Panc1 (cell line): ENCODE results near the gene AGRP. TPM values are rescaled to one million over a fixed set of nuclear protein-coding genes. Genes with fewer than 3 reads are reported as not detected.
"Not testable (repeated sequence)": the region's sequence is repeated elsewhere in the genome, so short reads cannot be mapped to it uniquely, and the experiment has no call there.

Source experiments
- ATAC-seq: fragments of 200-7000 bp; cut with Tn5 transposase; 2 replicates; pipeline ENCODE4 v1.9.1; 2020; ENCODE audit warnings: mild to moderate bottlenecking, moderate library complexity
- BruUV-seq: library from RNA; stranded (reverse); fragments of 400-500 nt; replicated peaks from 2 replicates; lab custom pipeline; 2021; lab: Mats Ljungman, UMichigan
- CTCF ChIA-PET: fragments of 300-600 bp; sonication (Branson Sonifier 250); formaldehyde crosslinking; loops from one replicate; lab custom pipeline; 2022; ENCODE audit warnings: antibody characterized with exemption; lab: Charles Lee
- POLR2A ChIA-PET: fragments of 300-600 bp; sonication (Branson Sonifier 250); formaldehyde crosslinking; loops from one replicate; lab custom pipeline; 2022; ENCODE audit warnings: antibody characterized with exemption; lab: Charles Lee
- DNase-seq: peaks from one replicate; pipeline ENCODE4 v3.0.0-alpha.2; 2010; ENCODE audit warnings: low read depth, low spot score
- H3K27ac ChIP-seq: 2 replicates; pipeline ENCODE4 v1.5.1; 2011; ENCODE audit warnings: mild to moderate bottlenecking, low read length, inconsistent platforms
- H3K27me3 ChIP-seq: fragments of 200-500 bp; sonication (Bioruptor generic); 2 replicates; pipeline ENCODE4 v1.6.0; 2014; ENCODE audit warnings: low read length, inconsistent platforms; ENCODE audit not compliant: control insufficient read depth, insufficient read depth
- H3K36me3 ChIP-seq: fragments of 200-500 bp; sonication (Bioruptor generic); 2 replicates; pipeline ENCODE4 v1.5.1; 2014; ENCODE audit warnings: inconsistent platforms, mild to moderate bottlenecking, low read length, moderate library complexity; ENCODE audit not compliant: control insufficient read depth, insufficient read depth
- H3K4me1 ChIP-seq: 2 replicates; pipeline ENCODE4 v1.5.1; 2011; ENCODE audit warnings: inconsistent platforms, mild to moderate bottlenecking, low read length, moderate library complexity; ENCODE audit not compliant: control insufficient read depth, insufficient read depth
- H3K4me3 ChIP-seq, 2 experiments: 2 replicates each; pipeline ENCODE4 v1.5.1; 2011 to 2012; ENCODE audit warnings: low read depth in 2 of 2, low read length in 2 of 2, mild to moderate bottlenecking in 2 of 2, inconsistent platforms in 1 of 2, moderate library complexity in 1 of 2
- H3K9me3 ChIP-seq: fragments of 200-500 bp; sonication (Bioruptor generic); 2 replicates; pipeline ENCODE4 v1.5.1; 2014; ENCODE audit warnings: low read depth, mild to moderate bottlenecking, inconsistent platforms, low read length, moderate library complexity; ENCODE audit not compliant: control insufficient read depth, insufficient read depth
- POLR2AphosphoS5 ChIP-seq: IDR thresholded peaks from 2 replicates; pipeline ENCODE4 v1.6.1; 2012; ENCODE audit warnings: mild to moderate bottlenecking, low read depth, low read length, moderate library complexity
- SIN3A ChIP-seq: IDR thresholded peaks from 2 replicates; pipeline ENCODE4 v1.6.1; 2012; ENCODE audit warnings: low read depth, mild to moderate bottlenecking, low read length, moderate library complexity, borderline replicate concordance; ENCODE audit not compliant: insufficient read depth
- TCF7L2 ChIP-seq: IDR thresholded peaks from 2 replicates; pipeline ENCODE4 v1.6.1; 2011; ENCODE audit warnings: mild to moderate bottlenecking, low read depth, low read length, inconsistent platforms
- in situ Hi-C: cut with HindIII; loops from 2 replicates; pipeline ENCODE4 v1.10.0; 2016; ENCODE audit warnings: low sequenced_read_pairs, low pct_unique_long_range_greater_than_20kb
- intact Hi-C: fragments of 100-400 bp; cut with micrococcal nuclease; formaldehyde crosslinking; loops from one replicate; pipeline ENCODE4 v1.10.0; 2022; ENCODE audit not compliant: unreplicated experiment
- total RNA-seq: library from RNA; stranded (reverse); gene quantifications from one replicate; pipeline ENCODE4 v1.2.1, GENCODE V29; 2021; ENCODE audit not compliant: unreplicated experiment
- TF ChIP-seq, protein P1 (sequence below): fragments of 450-650 bp; IDR thresholded peaks from 2 replicates; pipeline ENCODE4 v1.5.1; 2017; ENCODE audit warnings: mild to moderate bottlenecking
- TF ChIP-seq, protein P2 (sequence below), 2 experiments: IDR thresholded peaks; 2 replicates each; pipeline ENCODE4 v1.6.1; 2011 to 2012; ENCODE audit warnings: low read depth in 2 of 2, control low read depth in 1 of 2, low read length in 1 of 2, mild to moderate bottlenecking in 1 of 2, moderate library complexity in 1 of 2; ENCODE audit not compliant: insufficient read depth in 1 of 2

AGRP gene
- total RNA-seq, 1 experiment from 2014 or later, result not detected

DNA sequence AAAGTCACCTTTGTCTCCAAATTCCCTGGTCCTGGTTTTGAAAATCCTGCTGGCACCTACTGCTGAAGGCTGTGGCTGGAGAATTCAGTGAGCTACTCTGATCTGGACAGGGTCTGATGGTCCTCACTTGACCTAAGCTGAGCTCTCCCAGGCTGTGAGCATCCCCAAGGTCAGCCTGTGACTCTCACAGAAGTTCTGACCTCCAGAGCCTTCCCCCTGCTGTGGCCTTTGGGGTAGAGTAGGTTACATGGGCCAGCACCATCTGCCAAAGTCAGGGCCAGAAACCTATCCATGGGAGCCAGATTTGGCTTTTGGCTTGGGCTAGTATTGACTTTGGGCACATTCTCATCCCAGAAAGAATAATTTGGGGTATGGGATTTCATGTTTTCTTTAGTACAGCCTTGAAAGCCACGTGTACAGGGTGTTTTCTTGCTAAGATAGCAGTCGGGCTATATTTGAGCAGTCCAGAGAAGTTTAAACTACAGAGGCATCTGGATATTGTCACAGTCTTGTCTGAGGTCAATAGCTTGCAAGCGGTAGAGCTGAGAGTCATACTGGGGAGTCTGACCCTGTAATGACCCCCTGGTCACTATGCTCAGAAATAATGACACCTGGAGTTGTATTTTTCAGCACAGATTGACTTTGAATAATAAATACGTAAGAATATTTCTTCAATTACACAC is 6.2 kb upstream of the AGRP start:
- CTCF ChIA-PET, result interaction anchor here (0.6 to 0.7 kb wide), 2 partner anchors 23 to 27 kb away, joined by 4 read pairs; no protein-coding TSS in a partner anchor
- Histone ChIP-seq H3K27me3 (no peaks in the 10 kb centered on the region), H3K9me3 (no peaks in the 10 kb centered on the region), H3K4me1 (no peaks in the 10 kb centered on the region), H3K27ac (no peak overlapping the region), H3K4me3 (no peak overlapping the region), H3K36me3 (no peaks in the 10 kb centered on the region)
- in situ Hi-C loops, result no loop called here
- intact Hi-C loops, result no loop called here
- POLR2A ChIA-PET, result interaction anchor here (0.9 kb wide), 1 partner anchor 8 kb away, joined by 3 read pairs; no protein-coding TSS in a partner anchor
- ATAC-seq (no peak), DNase-seq (no peak)
- TF ChIP-seq SIN3A (no peak), TCF7L2 (no peak), POLR2AphosphoS5 (no peak)
- TF ChIP-seq, protein P1, sequence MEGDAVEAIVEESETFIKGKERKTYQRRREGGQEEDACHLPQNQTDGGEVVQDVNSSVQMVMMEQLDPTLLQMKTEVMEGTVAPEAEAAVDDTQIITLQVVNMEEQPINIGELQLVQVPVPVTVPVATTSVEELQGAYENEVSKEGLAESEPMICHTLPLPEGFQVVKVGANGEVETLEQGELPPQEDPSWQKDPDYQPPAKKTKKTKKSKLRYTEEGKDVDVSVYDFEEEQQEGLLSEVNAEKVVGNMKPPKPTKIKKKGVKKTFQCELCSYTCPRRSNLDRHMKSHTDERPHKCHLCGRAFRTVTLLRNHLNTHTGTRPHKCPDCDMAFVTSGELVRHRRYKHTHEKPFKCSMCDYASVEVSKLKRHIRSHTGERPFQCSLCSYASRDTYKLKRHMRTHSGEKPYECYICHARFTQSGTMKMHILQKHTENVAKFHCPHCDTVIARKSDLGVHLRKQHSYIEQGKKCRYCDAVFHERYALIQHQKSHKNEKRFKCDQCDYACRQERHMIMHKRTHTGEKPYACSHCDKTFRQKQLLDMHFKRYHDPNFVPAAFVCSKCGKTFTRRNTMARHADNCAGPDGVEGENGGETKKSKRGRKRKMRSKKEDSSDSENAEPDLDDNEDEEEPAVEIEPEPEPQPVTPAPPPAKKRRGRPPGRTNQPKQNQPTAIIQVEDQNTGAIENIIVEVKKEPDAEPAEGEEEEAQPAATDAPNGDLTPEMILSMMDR, result no peak
- TF ChIP-seq, protein P2, sequence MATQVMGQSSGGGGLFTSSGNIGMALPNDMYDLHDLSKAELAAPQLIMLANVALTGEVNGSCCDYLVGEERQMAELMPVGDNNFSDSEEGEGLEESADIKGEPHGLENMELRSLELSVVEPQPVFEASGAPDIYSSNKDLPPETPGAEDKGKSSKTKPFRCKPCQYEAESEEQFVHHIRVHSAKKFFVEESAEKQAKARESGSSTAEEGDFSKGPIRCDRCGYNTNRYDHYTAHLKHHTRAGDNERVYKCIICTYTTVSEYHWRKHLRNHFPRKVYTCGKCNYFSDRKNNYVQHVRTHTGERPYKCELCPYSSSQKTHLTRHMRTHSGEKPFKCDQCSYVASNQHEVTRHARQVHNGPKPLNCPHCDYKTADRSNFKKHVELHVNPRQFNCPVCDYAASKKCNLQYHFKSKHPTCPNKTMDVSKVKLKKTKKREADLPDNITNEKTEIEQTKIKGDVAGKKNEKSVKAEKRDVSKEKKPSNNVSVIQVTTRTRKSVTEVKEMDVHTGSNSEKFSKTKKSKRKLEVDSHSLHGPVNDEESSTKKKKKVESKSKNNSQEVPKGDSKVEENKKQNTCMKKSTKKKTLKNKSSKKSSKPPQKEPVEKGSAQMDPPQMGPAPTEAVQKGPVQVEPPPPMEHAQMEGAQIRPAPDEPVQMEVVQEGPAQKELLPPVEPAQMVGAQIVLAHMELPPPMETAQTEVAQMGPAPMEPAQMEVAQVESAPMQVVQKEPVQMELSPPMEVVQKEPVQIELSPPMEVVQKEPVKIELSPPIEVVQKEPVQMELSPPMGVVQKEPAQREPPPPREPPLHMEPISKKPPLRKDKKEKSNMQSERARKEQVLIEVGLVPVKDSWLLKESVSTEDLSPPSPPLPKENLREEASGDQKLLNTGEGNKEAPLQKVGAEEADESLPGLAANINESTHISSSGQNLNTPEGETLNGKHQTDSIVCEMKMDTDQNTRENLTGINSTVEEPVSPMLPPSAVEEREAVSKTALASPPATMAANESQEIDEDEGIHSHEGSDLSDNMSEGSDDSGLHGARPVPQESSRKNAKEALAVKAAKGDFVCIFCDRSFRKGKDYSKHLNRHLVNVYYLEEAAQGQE (IDR thresholded peaks at IDR 0.05; ENCODE audit: insufficient read depth in 1 of 2, low read depth in 2 of 2, low read length in 1 of 2), result no peak
- BruUV-seq, result no TSS peak

DNA sequence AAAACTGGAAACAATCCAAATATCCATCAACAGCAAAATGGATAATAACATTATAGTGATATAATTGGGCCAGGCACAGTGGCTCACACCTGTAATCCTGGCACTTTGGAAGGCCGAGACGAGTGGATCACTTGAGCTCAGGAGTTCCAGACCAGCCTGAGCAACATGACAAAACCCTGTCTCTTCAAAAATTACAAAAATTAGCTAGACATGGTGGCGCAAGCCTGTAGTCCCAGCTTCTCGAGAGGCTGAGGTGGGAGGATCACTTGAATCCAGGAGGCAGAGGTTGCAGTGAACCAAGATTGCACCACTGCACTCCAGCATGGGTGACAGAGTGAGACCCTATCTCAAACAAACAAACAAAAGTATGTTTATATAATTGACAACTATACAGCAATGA is 4.2 kb upstream of the AGRP start:
- intact Hi-C loops, H3K9me3 ChIP-seq, POLR2A ChIA-PET, DNase-seq, H3K4me1 ChIP-seq, H3K4me3 ChIP-seq, H3K27me3 ChIP-seq, H3K36me3 ChIP-seq, ATAC-seq, in situ Hi-C loops, BruUV-seq, CTCF ChIA-PET, H3K27ac ChIP-seq: not testable (repeated sequence)

DNA sequence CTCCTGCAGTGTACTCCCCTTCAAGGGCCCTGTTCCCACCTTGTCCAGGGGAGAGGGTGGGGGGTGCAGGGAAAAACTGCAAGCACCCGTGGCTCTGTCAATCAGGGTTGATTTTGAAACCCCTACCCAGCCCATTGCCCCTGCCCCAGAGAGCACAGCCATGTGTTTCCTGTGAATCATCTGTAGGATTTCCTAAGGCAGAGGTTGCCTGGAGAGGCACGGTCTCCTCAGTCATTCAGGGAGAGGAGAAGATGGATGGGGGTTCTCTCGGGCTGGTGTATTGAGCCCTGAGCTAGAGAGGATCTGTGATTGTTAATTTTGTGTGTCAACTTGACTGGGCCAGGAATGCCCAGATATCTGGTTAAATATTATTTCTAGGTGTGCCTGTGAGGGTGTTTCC is 3.5 kb upstream of the AGRP start:
- Histone ChIP-seq H3K4me1 (0 out of 2 replicates have a peak, but pooled peaks cover under 1% of the 10 kb centered on the region), H3K9me3 (no peaks in the 10 kb centered on the region), H3K27ac (no peak overlapping the region), H3K36me3 (no peaks in the 10 kb centered on the region), H3K27me3 (no peaks in the 10 kb centered on the region), H3K4me3 (no peak overlapping the region)
- intact Hi-C loops, result no loop called here
- CTCF ChIA-PET, result no interaction called here
- TF ChIP-seq, protein P2 (IDR thresholded peaks at IDR 0.05; ENCODE audit: insufficient read depth in 1 of 2, low read depth in 2 of 2, low read length in 1 of 2), result no peak
- TF ChIP-seq POLR2AphosphoS5 (no peak), TCF7L2 (no peak), SIN3A (no peak)
- TF ChIP-seq, protein P1, result no peak
- no peak for DNase-seq
- no peak for ATAC-seq
- in situ Hi-C loops, result no loop called here
- POLR2A ChIA-PET, result no interaction called here
- BruUV-seq, result no TSS peak
